Neuronal stem cell (in vitro differentiated cells): ENCODE measurements around the gene TRIM14.

ENCODE experiments used
- DNase-seq: peaks from one replicate; pipeline ENCODE4 v3.0.0-alpha.2; 2013; ENCODE audit warnings: low spot score
- H2AFZ ChIP-seq: one replicate; pipeline ENCODE4 v1.6.1; 2013; ENCODE audit warnings: mild to moderate bottlenecking, low read length, inconsistent platforms
- H2AK5ac ChIP-seq: 2 replicates; pipeline ENCODE4 v1.6.1; 2013; ENCODE audit warnings: low read depth, mild to moderate bottlenecking, inconsistent platforms, low read length, moderate library complexity, mixed read lengths
- H2BK120ac ChIP-seq: 2 replicates; pipeline ENCODE4 v1.6.1; 2013; ENCODE audit warnings: low read depth, mild to moderate bottlenecking, inconsistent platforms, low read length, moderate library complexity, mixed read lengths
- H2BK12ac ChIP-seq: one replicate; pipeline ENCODE4 v1.6.1; 2013; ENCODE audit warnings: low read length, inconsistent platforms
- H2BK15ac ChIP-seq: 2 replicates; pipeline ENCODE4 v1.6.1; 2013; ENCODE audit warnings: mild to moderate bottlenecking, low read length, inconsistent platforms, mixed read lengths
- H2BK5ac ChIP-seq: one replicate; pipeline ENCODE4 v1.6.1; 2013; ENCODE audit warnings: inconsistent platforms, mild to moderate bottlenecking, low read length, moderate library complexity
- H3K14ac ChIP-seq: one replicate; pipeline ENCODE4 v1.6.1; 2013; ENCODE audit warnings: low read length, inconsistent platforms
- H3K18ac ChIP-seq: 2 replicates; pipeline ENCODE4 v1.6.1; 2013; ENCODE audit warnings: low read length, inconsistent platforms
- H3K23ac ChIP-seq: 2 replicates; pipeline ENCODE4 v1.6.1; 2013; ENCODE audit warnings: low read depth, mild to moderate bottlenecking, mixed read lengths, low read length, inconsistent platforms; ENCODE audit not compliant: poor library complexity
- H3K27ac ChIP-seq: replicated peaks from 3 replicates; pipeline ENCODE4 v1.5.1; 2013; ENCODE audit warnings: low read length, inconsistent platforms
- H3K27me3 ChIP-seq, 3 experiments: 2 replicates each; pipeline ENCODE4 v1.6.1; 2013; ENCODE audit warnings: low read length in 3 of 3, mild to moderate bottlenecking in 2 of 3, inconsistent platforms in 1 of 3, low read depth in 1 of 3, mixed read lengths in 1 of 3, moderate library complexity in 1 of 3; ENCODE audit not compliant: control insufficient read depth in 3 of 3, insufficient read depth in 3 of 3
- H3K36me3 ChIP-seq, 2 donors: replicated peaks in 1 of 2; 2 replicates each; pipeline ENCODE4 v1.6.1; 2013; ENCODE audit warnings: low read length in 2 of 2; ENCODE audit not compliant: control insufficient read depth in 2 of 2, insufficient read depth in 2 of 2
- H3K4ac ChIP-seq: 2 replicates; pipeline ENCODE4 v1.6.1; 2013; ENCODE audit warnings: inconsistent platforms, mild to moderate bottlenecking, low read length, moderate library complexity
- H3K4me1 ChIP-seq, 2 donors: 1 replicate in 1 of 2; 2 replicates in 1 of 2; pipeline ENCODE4 v1.6.1; 2013; ENCODE audit warnings: low read length in 2 of 2, low read depth in 1 of 2; ENCODE audit not compliant: control insufficient read depth in 2 of 2, insufficient read depth in 1 of 2
- H3K4me2 ChIP-seq: one replicate; pipeline ENCODE4 v1.6.1; 2013; ENCODE audit warnings: mild to moderate bottlenecking, low read length, inconsistent platforms; ENCODE audit not compliant: insufficient read depth, poor library complexity, severe bottlenecking
- H3K4me3 ChIP-seq, 2 donors: 2 replicates each; pipeline ENCODE4 v1.5.1; 2013; ENCODE audit warnings: low read length in 2 of 2, mild to moderate bottlenecking in 2 of 2, inconsistent platforms in 1 of 2, moderate library complexity in 1 of 2
- H3K79me1 ChIP-seq: one replicate; pipeline ENCODE4 v1.6.1; 2013; ENCODE audit warnings: low read depth, mild to moderate bottlenecking, inconsistent platforms, low read length, moderate library complexity
- H3K9ac ChIP-seq: one replicate; pipeline ENCODE4 v1.6.1; 2013; ENCODE audit warnings: mild to moderate bottlenecking, low read depth, low read length, inconsistent platforms; ENCODE audit not compliant: poor library complexity
- H3K9me3 ChIP-seq, 2 donors: replicated peaks in 1 of 2; 2 replicates each; pipeline versions ENCODE3 to v1.6.1; 2013; ENCODE audit warnings: low read length in 2 of 2, mild to moderate bottlenecking in 2 of 2, inconsistent platforms in 1 of 2, low read depth in 1 of 2, mixed read lengths in 1 of 2, moderate library complexity in 1 of 2; ENCODE audit not compliant: control insufficient read depth in 2 of 2, insufficient read depth in 1 of 2
- H4K8ac ChIP-seq: one replicate; pipeline ENCODE4 v1.6.1; 2013; ENCODE audit warnings: low read depth, mild to moderate bottlenecking, inconsistent platforms, low read length, moderate library complexity
- H4K91ac ChIP-seq: one replicate; pipeline ENCODE4 v1.6.1; 2013; ENCODE audit warnings: low read length, low read depth, mild to moderate bottlenecking, inconsistent platforms; ENCODE audit not compliant: poor library complexity
- WGBS, 2 donors: extraction: QIAGEN DNeasy Blood & Tissue Kit; methylation state at CpG; one replicate each; pipeline ENCODE4 v1.1.7; 2013; ENCODE audit warnings: missing lambda C conversion rate in 2 of 2, mixed read lengths in 1 of 2; ENCODE audit not compliant: insufficient read length in 2 of 2, insufficient replicate concordance in 1 of 2; ENCODE audit errors: extremely low coverage in 2 of 2; 5-methylcytosine and 5-hydroxymethylcytosine counted together

TRIM14 gene

DNA sequence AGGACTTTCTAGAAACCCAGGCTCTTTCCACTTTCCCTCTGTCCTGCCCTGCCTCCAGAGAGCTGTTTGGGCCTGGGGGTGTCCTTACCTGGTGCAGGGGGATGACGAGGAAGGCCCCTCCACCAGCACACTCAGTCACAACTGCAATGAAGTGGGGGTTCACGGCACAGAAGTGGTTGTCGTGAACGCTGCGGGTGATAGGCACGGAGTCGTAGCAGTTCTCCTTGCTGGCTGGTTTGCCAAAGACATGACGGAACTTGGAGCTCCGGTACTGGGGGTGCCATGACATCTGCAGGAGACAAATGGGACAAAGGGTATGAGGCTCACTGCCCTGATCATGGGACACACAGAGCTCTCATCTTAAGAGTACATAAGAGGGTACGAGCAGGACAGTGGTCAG is 38.4 kb upstream of the TRIM14 start:
- H3K27ac ChIP-seq = no peak overlapping the region
- no peaks in the 10 kb centered on the region for H3K9me3 ChIP-seq
- H3K18ac ChIP-seq = no peak overlapping the region
- H3K9ac ChIP-seq = no peak overlapping the region
- WGBS, 2 donors = no CpG with 5 or more reads among the region's 10 CpGs
- H3K4me1 ChIP-seq = peaks cover 0 to 5% of the 10 kb centered on the region in 2 donors
- no peak overlapping the region for H4K8ac ChIP-seq
- no peaks in the 10 kb centered on the region for H3K36me3 ChIP-seq
- no peak for DNase-seq
- H2BK5ac ChIP-seq = no peak overlapping the region
- H2AFZ ChIP-seq = no peak overlapping the region
- H4K91ac ChIP-seq = no peak overlapping the region
- H3K14ac ChIP-seq = no peak overlapping the region
- H2BK15ac ChIP-seq = no peak overlapping the region
- H2BK120ac ChIP-seq = no peak overlapping the region
- no peak overlapping the region for H3K4ac ChIP-seq
- peaks cover 0 to 16% (median 0%) of the 10 kb centered on the region in 3 experiments for H3K27me3 ChIP-seq
- H3K4me3 ChIP-seq = no peak overlapping the region
- H2BK12ac ChIP-seq = no peak overlapping the region
- H2AK5ac ChIP-seq = no peak overlapping the region
- H3K23ac ChIP-seq = no peak overlapping the region
- no peaks in the 10 kb centered on the region for H3K79me1 ChIP-seq
- H3K4me2 ChIP-seq = no peak overlapping the region

DNA sequence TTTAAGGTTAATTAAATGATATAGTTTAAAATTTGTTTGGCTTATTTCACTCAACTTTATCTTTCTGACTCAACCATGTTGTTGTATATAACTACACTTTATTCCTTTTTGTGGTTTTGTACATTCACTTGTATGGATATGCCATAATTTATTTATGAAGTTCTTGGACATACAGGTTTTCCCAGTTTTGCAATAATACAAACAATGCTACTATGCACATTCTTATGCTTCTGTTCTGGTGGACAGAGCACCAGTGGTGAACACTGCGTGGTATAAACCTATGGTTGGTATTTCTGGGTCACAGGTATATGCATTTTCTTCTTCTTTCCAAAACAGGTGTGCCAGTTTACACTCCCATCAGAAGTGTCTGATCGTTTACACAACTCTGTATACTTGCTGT is 35.7 kb upstream of the TRIM14 start:
- H3K27ac ChIP-seq = no peak overlapping the region
- H3K4me3 ChIP-seq = no peak overlapping the region
- H3K79me1 ChIP-seq = no peaks in the 10 kb centered on the region
- H2AFZ ChIP-seq = no peak overlapping the region
- no peak overlapping the region for H3K9ac ChIP-seq
- peaks cover 0 to 6% (median 0%) of the 10 kb centered on the region in 3 experiments for H3K27me3 ChIP-seq
- H2BK12ac ChIP-seq = no peak overlapping the region
- DNase-seq = no peak
- no peak overlapping the region for H2BK5ac ChIP-seq
- H2AK5ac ChIP-seq = no peak overlapping the region
- no peak overlapping the region for H3K14ac ChIP-seq
- H4K8ac ChIP-seq = no peak overlapping the region
- no peak overlapping the region for H3K23ac ChIP-seq
- H3K18ac ChIP-seq = no peak overlapping the region
- H2BK120ac ChIP-seq = no peak overlapping the region
- H3K4me1 ChIP-seq = no peaks in the 10 kb centered on the region
- no CpG with 5 or more reads among the region's 2 CpGs for WGBS, 2 donors
- H3K36me3 ChIP-seq = no peaks in the 10 kb centered on the region
- H3K4me2 ChIP-seq = no peak overlapping the region
- no peak overlapping the region for H3K4ac ChIP-seq
- H4K91ac ChIP-seq = no peak overlapping the region
- no peak overlapping the region for H2BK15ac ChIP-seq
- peaks cover 0 to 2% of the 10 kb centered on the region in 2 donors for H3K9me3 ChIP-seq

DNA sequence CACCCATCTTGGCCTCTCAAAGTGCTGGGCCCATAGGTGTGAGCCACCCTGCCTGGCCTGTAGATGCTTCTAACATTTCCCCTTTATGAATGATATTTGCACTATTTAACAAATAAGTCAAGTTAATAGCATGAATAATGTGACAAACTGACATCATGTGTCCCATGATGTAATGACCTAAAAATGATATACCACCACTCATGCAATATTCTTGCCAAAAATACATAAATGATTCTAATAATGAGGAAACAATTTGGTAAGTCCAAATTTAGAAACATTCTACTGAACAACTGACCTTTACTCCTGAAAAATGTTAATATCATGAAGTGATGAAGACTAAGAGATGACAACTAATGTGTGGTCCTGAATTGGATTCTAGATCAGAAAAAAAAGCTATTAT is 33.5 kb upstream of the TRIM14 start:
- Histone ChIP-seq H2AK5ac (no peak overlapping the region), H3K18ac (no peak overlapping the region), H3K4me3 (no peak overlapping the region), H3K27me3 (peaks cover 0 to 2% (median 0%) of the 10 kb centered on the region in 3 experiments), H3K9me3 (peaks cover 0 to 2% of the 10 kb centered on the region in 2 donors), H4K8ac (no peak overlapping the region), H2AFZ (no peak overlapping the region), H2BK12ac (no peak overlapping the region), H3K36me3 (no peaks in the 10 kb centered on the region), H2BK120ac (no peak overlapping the region), H3K4me2 (no peak overlapping the region), H4K91ac (no peak overlapping the region), H2BK5ac (no peak overlapping the region), H3K23ac (no peak overlapping the region), H2BK15ac (no peak overlapping the region), H3K9ac (no peak overlapping the region), H3K4ac (no peak overlapping the region), H3K14ac (no peak overlapping the region), H3K27ac (no peak overlapping the region), H3K4me1 (no peaks in the 10 kb centered on the region), H3K79me1 (no peaks in the 10 kb centered on the region)
- no peak for DNase-seq

DNA sequence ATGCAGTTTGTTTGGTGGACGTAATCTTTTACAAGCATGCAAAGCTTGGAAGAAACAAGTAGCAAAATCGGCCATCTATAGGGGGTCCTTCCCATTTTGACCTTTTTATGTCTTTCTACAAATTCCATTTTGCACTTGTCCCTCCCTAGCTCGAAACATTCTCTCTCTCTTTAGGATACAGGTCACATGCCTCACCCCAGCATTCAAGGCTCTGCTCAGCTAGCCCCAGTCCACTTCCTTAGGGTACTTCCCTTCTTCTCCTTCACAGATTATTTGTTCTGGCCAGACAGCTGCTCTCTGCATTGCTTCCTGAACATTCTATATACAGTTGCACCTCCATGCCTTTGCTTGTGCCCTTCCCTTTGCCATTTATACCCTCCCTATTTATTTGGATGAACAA is 31.7 kb upstream of the TRIM14 start:
- no peak for DNase-seq
- no peak overlapping the region for H2AFZ ChIP-seq
- no peak overlapping the region for H3K23ac ChIP-seq
- H4K8ac ChIP-seq = no peak overlapping the region
- H3K27me3 ChIP-seq = no peaks in the 10 kb centered on the region
- H3K79me1 ChIP-seq = no peaks in the 10 kb centered on the region
- no peak overlapping the region for H3K18ac ChIP-seq
- H3K9me3 ChIP-seq = peaks cover 0 to 2% of the 10 kb centered on the region in 2 donors
- no peaks in the 10 kb centered on the region for H3K36me3 ChIP-seq
- no peak overlapping the region for H2BK12ac ChIP-seq
- H3K9ac ChIP-seq = no peak overlapping the region
- H2BK15ac ChIP-seq = no peak overlapping the region
- H3K4me3 ChIP-seq = no peak overlapping the region
- H2AK5ac ChIP-seq = no peak overlapping the region
- H3K14ac ChIP-seq = no peak overlapping the region
- H3K4me1 ChIP-seq = peaks cover 0 to 6% of the 10 kb centered on the region in 2 donors
- no peak overlapping the region for H3K4ac ChIP-seq
- no peak overlapping the region for H4K91ac ChIP-seq
- no CpG with 5 or more reads among the region's 3 CpGs for WGBS, 2 donors
- no peak overlapping the region for H2BK120ac ChIP-seq
- H3K27ac ChIP-seq = no peak overlapping the region
- no peak overlapping the region for H2BK5ac ChIP-seq
- H3K4me2 ChIP-seq = no peak overlapping the region
